ENCODE data around the gene LAMC3. TPM values are rescaled to one million over a fixed set of nuclear protein-coding genes. Genes with fewer than 3 reads are reported as not detected.

The LAMC3 gene
- total and polyA plus RNA-seq, 2 donors, result 0.61 to 2.6 TPM

- Histone ChIP-seq H3K27me3 (ENCODE audit: control insufficient read depth in 2 of 2, insufficient read depth in 1 of 2, low read length in 1 of 2) (no peaks in the 10 kb centered on the region), H3K4me3 (ENCODE audit: low read length in 2 of 2) (no peak overlapping the region), H3K4me1 (ENCODE audit: control insufficient read depth in 2 of 2, insufficient read depth in 2 of 2, low read length in 2 of 2) (no peaks in the 10 kb centered on the region), H3K27ac (ENCODE audit: low read depth in 1 of 2, low read length in 1 of 2) (no peak overlapping the region), H3K9me3 (ENCODE audit: control insufficient read depth in 2 of 2, insufficient read depth in 1 of 2, low read length in 1 of 2) (no peaks in the 10 kb centered on the region), H3K36me3 (ENCODE audit: control insufficient read depth in 2 of 2, insufficient read depth in 2 of 2, low read length in 1 of 2) (no peaks in the 10 kb centered on the region)
- 95% methylated on average over 16 of the region's 16 CpGs for WGBS
- no peak for DNase-seq (ENCODE audit: low read depth in 6 of 9, low spot score in 9 of 9)
Measured at GRCh38 chr9:131072107-131072870, 63.3 kb downstream of the LAMC3 start.

- Histone ChIP-seq H3K27ac (ENCODE audit: low read depth in 1 of 2, low read length in 1 of 2) (no peak overlapping the region), H3K4me3 (ENCODE audit: low read length in 2 of 2) (no peak overlapping the region), H3K4me1 (ENCODE audit: control insufficient read depth in 2 of 2, insufficient read depth in 2 of 2, low read length in 2 of 2) (no peaks in the 10 kb centered on the region), H3K27me3 (ENCODE audit: control insufficient read depth in 2 of 2, insufficient read depth in 1 of 2, low read length in 1 of 2) (no peaks in the 10 kb centered on the region), H3K9me3 (ENCODE audit: control insufficient read depth in 2 of 2, insufficient read depth in 1 of 2, low read length in 1 of 2) (no peaks in the 10 kb centered on the region), H3K36me3 (ENCODE audit: control insufficient read depth in 2 of 2, insufficient read depth in 2 of 2, low read length in 1 of 2) (no peaks in the 10 kb centered on the region)
- DNase-seq (ENCODE audit: low read depth in 6 of 9, low spot score in 9 of 9), result no peak
- 97% methylated on average over 9 of the region's 9 CpGs for WGBS
Measured at GRCh38 chr9:131072871-131073237, 63.9 kb downstream of the LAMC3 start.

GRCh38 chr9:131076347-131077195 lies 67.6 kb downstream of the LAMC3 start:
- WGBS, result 90% methylated on average over 15 of the region's 15 CpGs
- Histone ChIP-seq H3K27ac (ENCODE audit: low read depth in 1 of 2, low read length in 1 of 2) (no peak overlapping the region), H3K36me3 (ENCODE audit: control insufficient read depth in 2 of 2, insufficient read depth in 2 of 2, low read length in 1 of 2) (no peaks in the 10 kb centered on the region), H3K4me1 (ENCODE audit: control insufficient read depth in 2 of 2, insufficient read depth in 2 of 2, low read length in 2 of 2) (no peaks in the 10 kb centered on the region), H3K27me3 (ENCODE audit: control insufficient read depth in 2 of 2, insufficient read depth in 1 of 2, low read length in 1 of 2) (no peaks in the 10 kb centered on the region), H3K4me3 (ENCODE audit: low read length in 2 of 2) (no peak overlapping the region), H3K9me3 (ENCODE audit: control insufficient read depth in 2 of 2, insufficient read depth in 1 of 2, low read length in 1 of 2) (no peaks in the 10 kb centered on the region)
- no peak for DNase-seq (ENCODE audit: low read depth in 6 of 9, low spot score in 9 of 9)

- Histone ChIP-seq H3K4me1 (ENCODE audit: control insufficient read depth in 2 of 2, insufficient read depth in 2 of 2, low read length in 2 of 2) (no peaks in the 10 kb centered on the region), H3K36me3 (ENCODE audit: control insufficient read depth in 2 of 2, insufficient read depth in 2 of 2, low read length in 1 of 2) (no peaks in the 10 kb centered on the region), H3K27me3 (ENCODE audit: control insufficient read depth in 2 of 2, insufficient read depth in 1 of 2, low read length in 1 of 2) (peaks cover 0 to 4% of the 10 kb centered on the region in 2 donors), H3K4me3 (ENCODE audit: low read length in 2 of 2) (no peak overlapping the region), H3K27ac (ENCODE audit: low read depth in 1 of 2, low read length in 1 of 2) (no peak overlapping the region), H3K9me3 (ENCODE audit: control insufficient read depth in 2 of 2, insufficient read depth in 1 of 2, low read length in 1 of 2) (no peaks in the 10 kb centered on the region)
- WGBS, result 96% methylated on average over 17 of the region's 17 CpGs
- DNase-seq (ENCODE audit: low read depth in 6 of 9, low spot score in 9 of 9), result no peak
Measured at GRCh38 chr9:131078427-131079366, 69.7 kb downstream of the LAMC3 start.

GRCh38 chr9:131080589-131080988 lies 71.6 kb downstream of the LAMC3 start:
- no peaks in the 10 kb centered on the region for H3K4me1 ChIP-seq (ENCODE audit: control insufficient read depth in 2 of 2, insufficient read depth in 2 of 2, low read length in 2 of 2)
- no peak overlapping the region for H3K27ac ChIP-seq (ENCODE audit: low read depth in 1 of 2, low read length in 1 of 2)
- H3K4me3 ChIP-seq (ENCODE audit: low read length in 2 of 2), result no peak overlapping the region
- H3K27me3 ChIP-seq (ENCODE audit: control insufficient read depth in 2 of 2, insufficient read depth in 1 of 2, low read length in 1 of 2), result peaks cover 0 to 9% of the 10 kb centered on the region in 2 donors
- no peaks in the 10 kb centered on the region for H3K36me3 ChIP-seq (ENCODE audit: control insufficient read depth in 2 of 2, insufficient read depth in 2 of 2, low read length in 1 of 2)
- DNase-seq (ENCODE audit: low read depth in 6 of 9, low spot score in 9 of 9), result no peak
- WGBS, result 94% methylated on average over 9 of the region's 9 CpGs
- no peaks in the 10 kb centered on the region for H3K9me3 ChIP-seq (ENCODE audit: control insufficient read depth in 2 of 2, insufficient read depth in 1 of 2, low read length in 1 of 2)

GRCh38 chr9:131081868-131082267 lies 72.9 kb downstream of the LAMC3 start:
- no peaks in the 10 kb centered on the region for H3K9me3 ChIP-seq (ENCODE audit: control insufficient read depth in 2 of 2, insufficient read depth in 1 of 2, low read length in 1 of 2)
- WGBS, result 98% methylated on average over 9 of the region's 9 CpGs
- H3K4me1 ChIP-seq (ENCODE audit: control insufficient read depth in 2 of 2, insufficient read depth in 2 of 2, low read length in 2 of 2), result no peaks in the 10 kb centered on the region
- H3K4me3 ChIP-seq (ENCODE audit: low read length in 2 of 2), result no peak overlapping the region
- no peaks in the 10 kb centered on the region for H3K36me3 ChIP-seq (ENCODE audit: control insufficient read depth in 2 of 2, insufficient read depth in 2 of 2, low read length in 1 of 2)
- H3K27me3 ChIP-seq (ENCODE audit: control insufficient read depth in 2 of 2, insufficient read depth in 1 of 2, low read length in 1 of 2), result peaks cover 0 to 9% of the 10 kb centered on the region in 2 donors
- H3K27ac ChIP-seq (ENCODE audit: low read depth in 1 of 2, low read length in 1 of 2), result no peak overlapping the region
- DNase-seq (ENCODE audit: low read depth in 6 of 9, low spot score in 9 of 9), result no peak

GRCh38 chr9:131082774-131083512 lies 74.0 kb downstream of the LAMC3 start:
- peaks cover 0 to 13% of the 10 kb centered on the region in 2 donors for H3K27me3 ChIP-seq (ENCODE audit: control insufficient read depth in 2 of 2, insufficient read depth in 1 of 2, low read length in 1 of 2)
- no peaks in the 10 kb centered on the region for H3K4me1 ChIP-seq (ENCODE audit: control insufficient read depth in 2 of 2, insufficient read depth in 2 of 2, low read length in 2 of 2)
- no peaks in the 10 kb centered on the region for H3K9me3 ChIP-seq (ENCODE audit: control insufficient read depth in 2 of 2, insufficient read depth in 1 of 2, low read length in 1 of 2)
- H3K36me3 ChIP-seq (ENCODE audit: control insufficient read depth in 2 of 2, insufficient read depth in 2 of 2, low read length in 1 of 2), result no peaks in the 10 kb centered on the region
- no peak overlapping the region for H3K27ac ChIP-seq (ENCODE audit: low read depth in 1 of 2, low read length in 1 of 2)
- WGBS, result 66% methylated on average over 11 of the region's 11 CpGs
- H3K4me3 ChIP-seq (ENCODE audit: low read length in 2 of 2), result no peak overlapping the region
- DNase-seq (ENCODE audit: low read depth in 6 of 9, low spot score in 9 of 9), result no peak

- H3K27ac ChIP-seq (ENCODE audit: low read depth in 1 of 2, low read length in 1 of 2), result no peak overlapping the region
- WGBS, result 91% methylated on average over 8 of the region's 8 CpGs
- H3K27me3 ChIP-seq (ENCODE audit: control insufficient read depth in 2 of 2, insufficient read depth in 1 of 2, low read length in 1 of 2), result peaks cover 0 to 13% of the 10 kb centered on the region in 2 donors
- no peaks in the 10 kb centered on the region for H3K4me1 ChIP-seq (ENCODE audit: control insufficient read depth in 2 of 2, insufficient read depth in 2 of 2, low read length in 2 of 2)
- H3K9me3 ChIP-seq (ENCODE audit: control insufficient read depth in 2 of 2, insufficient read depth in 1 of 2, low read length in 1 of 2), result no peaks in the 10 kb centered on the region
- no peaks in the 10 kb centered on the region for H3K36me3 ChIP-seq (ENCODE audit: control insufficient read depth in 2 of 2, insufficient read depth in 2 of 2, low read length in 1 of 2)
- H3K4me3 ChIP-seq (ENCODE audit: low read length in 2 of 2), result no peak overlapping the region
- no peak for DNase-seq (ENCODE audit: low read depth in 6 of 9, low spot score in 9 of 9)
Measured at GRCh38 chr9:131084661-131085369, 75.8 kb downstream of the LAMC3 start.
